ENCODE results near the gene C5orf58.

DNA sequence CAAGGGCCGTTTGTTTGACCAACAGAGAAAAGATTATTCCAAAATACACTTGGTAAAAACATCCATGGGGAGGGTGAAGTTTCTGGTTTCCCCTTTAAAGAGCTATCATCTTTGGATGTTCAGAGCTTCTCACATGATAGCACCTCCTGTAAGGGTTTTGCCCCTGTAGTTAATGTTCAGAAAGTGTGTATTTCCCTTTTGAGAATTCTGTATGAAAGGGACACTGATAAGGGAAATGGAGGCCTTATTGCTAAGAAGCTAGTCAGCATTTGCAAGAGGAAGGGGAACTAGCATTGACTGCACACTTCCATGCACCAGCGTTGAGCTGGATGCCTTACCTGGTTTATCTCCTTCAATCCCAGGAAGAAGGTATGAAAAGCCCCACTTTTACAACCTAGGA is 31.5 kb upstream of the C5orf58 start:
- TF ChIP-seq, protein P1, sequence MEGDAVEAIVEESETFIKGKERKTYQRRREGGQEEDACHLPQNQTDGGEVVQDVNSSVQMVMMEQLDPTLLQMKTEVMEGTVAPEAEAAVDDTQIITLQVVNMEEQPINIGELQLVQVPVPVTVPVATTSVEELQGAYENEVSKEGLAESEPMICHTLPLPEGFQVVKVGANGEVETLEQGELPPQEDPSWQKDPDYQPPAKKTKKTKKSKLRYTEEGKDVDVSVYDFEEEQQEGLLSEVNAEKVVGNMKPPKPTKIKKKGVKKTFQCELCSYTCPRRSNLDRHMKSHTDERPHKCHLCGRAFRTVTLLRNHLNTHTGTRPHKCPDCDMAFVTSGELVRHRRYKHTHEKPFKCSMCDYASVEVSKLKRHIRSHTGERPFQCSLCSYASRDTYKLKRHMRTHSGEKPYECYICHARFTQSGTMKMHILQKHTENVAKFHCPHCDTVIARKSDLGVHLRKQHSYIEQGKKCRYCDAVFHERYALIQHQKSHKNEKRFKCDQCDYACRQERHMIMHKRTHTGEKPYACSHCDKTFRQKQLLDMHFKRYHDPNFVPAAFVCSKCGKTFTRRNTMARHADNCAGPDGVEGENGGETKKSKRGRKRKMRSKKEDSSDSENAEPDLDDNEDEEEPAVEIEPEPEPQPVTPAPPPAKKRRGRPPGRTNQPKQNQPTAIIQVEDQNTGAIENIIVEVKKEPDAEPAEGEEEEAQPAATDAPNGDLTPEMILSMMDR (IDR thresholded peaks at IDR 0.05; ENCODE audit: borderline replicate concordance, extremely low read depth, low read length, poor library complexity, severe bottlenecking) = no peak
- no peak for TF ChIP-seq EZH2 (IDR thresholded peaks at IDR 0.05; ENCODE audit: borderline replicate concordance, low read depth, low read length, severe bottlenecking)
